BJ (cell line): ENCODE results near the gene RGL2. TPM values are rescaled to one million over a fixed set of nuclear protein-coding genes. Genes with fewer than 3 reads are reported as not detected.

Source experiments
- CTCF ChIA-PET: fragments of 350-600 bp; formaldehyde crosslinking; extraction: SDS; loops from one replicate; lab custom pipeline; 2021; ENCODE audit warnings: antibody characterized with exemption, inconsistent platforms; lab: Yijun Ruan, JAX
- POLR2A ChIA-PET: fragments of 300-600 bp; sonication (Branson Sonifier 250); formaldehyde crosslinking; extraction: SDS; loops from one replicate; lab custom pipeline; 2021; ENCODE audit warnings: antibody characterized with exemption; lab: Charles Lee
- DNase-seq: peaks from one replicate; pipeline ENCODE4 v3.0.0-alpha.2; 2011; ENCODE audit warnings: low read depth
- H3K27me3 ChIP-seq: 2 replicates; pipeline ENCODE4 v1.6.0; 2011; ENCODE audit warnings: low read length; ENCODE audit not compliant: control insufficient read depth, insufficient read depth
- H3K36me3 ChIP-seq: 2 replicates; pipeline ENCODE4 v1.5.1; 2011; ENCODE audit warnings: low read length; ENCODE audit not compliant: control insufficient read depth, insufficient read depth
- H3K4me3 ChIP-seq: 2 replicates; pipeline ENCODE4 v1.5.1; 2011; ENCODE audit warnings: low read depth, mild to moderate bottlenecking, control low read depth, low read length
- CTCF ChIP-seq: IDR thresholded peaks from 2 replicates; pipeline ENCODE4 v1.5.1; 2011; ENCODE audit warnings: low read depth, mild to moderate bottlenecking, control low read depth, inconsistent platforms, low read length, moderate library complexity; ENCODE audit not compliant: insufficient read depth
- polyA plus RNA-seq: library from polyadenylated mRNA; depleted of rRNA; stranded (reverse); fragments of >200 nt; gene quantifications from 2 replicates; pipeline ENCODE4 v1.2.3, GENCODE V29; 2011

Gene RGL2
- polyA plus RNA-seq, 1 experiment: 35.2 TPM

DNA sequence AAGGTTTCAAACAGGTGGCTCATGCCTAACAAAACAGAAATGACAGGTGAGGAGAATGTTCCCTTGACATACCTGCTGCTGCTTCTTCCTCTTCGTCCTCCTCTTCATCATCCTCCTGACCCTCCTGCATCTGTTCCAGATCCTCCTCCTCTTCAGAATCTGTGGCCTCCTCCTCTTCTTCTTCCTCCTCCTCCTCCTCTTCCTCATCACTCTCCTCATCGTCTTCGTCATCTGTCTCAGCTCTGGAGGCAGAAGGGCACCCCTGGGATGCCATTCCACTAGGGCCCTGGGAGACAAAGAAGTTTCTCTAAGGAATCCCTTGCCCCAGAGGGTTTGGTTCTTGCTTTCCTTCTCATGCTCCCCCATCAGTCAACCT, 21.2 kb upstream of the RGL2 start:
- ChIA-PET CTCF (no interaction called here), POLR2A (no interaction called here)
- DNase-seq: no peak
- Histone ChIP-seq H3K27me3 (no peaks in the 10 kb centered on the region), H3K36me3 (peaks cover 21% of the 10 kb centered on the region), H3K4me3 (peak overlapping the region; percentile 18; the same call in 1 of the 2 replicates)
- TF ChIP-seq CTCF: no peak

GRCh38 chr6:33318426-33319073, 19.8 kb upstream of the RGL2 start:
- ChIA-PET CTCF (interaction anchor here (1.2 to 1.6 kb wide), 3 partner anchors 18 to 41 kb away, joined by 3 to 6 read pairs (median 4); partner anchors contain the start of genes B3GALT4 and RGL2), POLR2A (no interaction called here)
- TF ChIP-seq CTCF: no peak
- DNase-seq: no peak
- H3K27me3 ChIP-seq: no peaks in the 10 kb centered on the region
- H3K4me3 ChIP-seq: peak overlapping the region; percentile 8; the same call in 1 of the 2 replicates
- peaks cover 21% of the 10 kb centered on the region for H3K36me3 ChIP-seq

DNA sequence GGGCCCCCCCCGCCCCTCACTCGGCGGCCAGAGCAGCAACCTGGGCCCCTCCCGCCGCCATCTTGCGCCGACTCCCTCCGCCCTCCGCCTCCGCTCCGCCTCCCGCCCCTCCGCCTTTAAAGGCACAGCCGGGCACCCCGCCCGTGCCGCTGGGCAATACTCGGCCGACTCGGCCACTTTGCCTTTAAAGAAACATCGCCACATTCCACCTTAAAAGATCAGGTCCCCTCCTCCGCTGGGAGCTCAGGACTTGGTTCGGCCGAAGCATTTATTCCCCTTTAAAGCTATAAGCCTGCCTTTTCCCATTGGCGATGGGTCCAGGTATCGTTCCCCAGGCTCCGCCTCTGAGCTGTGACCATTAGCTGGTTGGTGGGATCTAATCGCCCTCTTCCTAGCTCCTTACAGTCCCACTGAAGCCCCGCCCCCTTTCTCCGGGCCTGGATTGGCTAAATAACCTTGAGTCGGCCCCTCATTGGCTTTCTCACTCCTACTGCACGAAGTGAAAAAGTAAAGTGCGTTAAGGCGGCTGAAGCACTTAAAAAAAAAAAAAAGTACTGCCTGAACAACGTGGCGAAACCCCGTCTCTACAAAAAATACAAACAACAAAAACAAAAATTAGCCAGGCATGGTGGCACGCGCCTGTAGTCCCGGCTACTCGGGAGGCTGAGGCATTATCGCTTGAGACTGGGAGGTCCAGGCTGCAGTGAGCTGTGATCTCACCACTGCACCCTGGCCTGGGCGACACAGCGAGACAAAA, 19.1 kb upstream of the RGL2 start, which contains the start of gene ZBTB22:
TSS of gene ZBTB22 (minus strand) at position 76 of the 757 bp plus-strand sequence. CDS start 828 bp downstream, outside the sequence.
- Histone ChIP-seq H3K4me3 (peak within 1 kb of the TSS; percentile 35), H3K36me3 (peaks cover 21% of the 10 kb centered on the region), H3K27me3 (no peaks in the 10 kb centered on the region)
- ChIA-PET CTCF (interaction anchor here (1.2 to 1.6 kb wide), 3 partner anchors 17 to 41 kb away, joined by 3 to 6 read pairs (median 4); partner anchors contain the start of genes B3GALT4 and RGL2), POLR2A (no interaction called here)
- DNase-seq: peak; percentile 96
- TF ChIP-seq CTCF: no peak

DNA sequence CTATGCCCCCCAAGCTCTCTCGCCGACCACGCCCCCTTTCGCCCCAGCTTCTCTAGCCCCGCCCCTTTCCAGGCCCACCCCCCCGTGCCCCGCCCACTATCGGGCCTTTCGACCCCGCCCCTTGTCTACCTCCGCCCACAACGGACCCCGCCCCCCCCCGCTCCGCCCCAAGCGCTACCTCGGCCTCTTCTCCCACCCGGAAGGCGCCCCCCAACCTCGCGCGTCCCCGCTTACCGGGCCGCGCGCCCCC, 18.6 kb upstream of the RGL2 start:
- ChIA-PET CTCF (interaction anchor here (1.3 to 1.6 kb wide), 2 partner anchors 17 to 40 kb away, joined by 3 to 4 read pairs; partner anchors contain the start of gene B3GALT4), POLR2A (interaction anchor here (0.6 kb wide), 1 partner anchor 35 kb away, joined by 5 read pairs; no protein-coding TSS in a partner anchor)
- no peak for DNase-seq
- H3K27me3 ChIP-seq: no peaks in the 10 kb centered on the region
- TF ChIP-seq CTCF: no peak
- peak overlapping the region; percentile 35 for H3K4me3 ChIP-seq
- peaks cover 21% of the 10 kb centered on the region for H3K36me3 ChIP-seq
